ENCODE data around the gene AMN.

Gene AMN

GRCh38 chr14:102914474-102915291, 7.8 kb upstream of the AMN start:
- TF ChIP-seq CTCF (conservative IDR thresholded peaks at IDR 0.05) (no peak), ZFX (IDR thresholded peaks at IDR 0.05) (no peak)
- no peak overlapping the region for H3K27ac ChIP-seq

- TF ChIP-seq CTCF (conservative IDR thresholded peaks at IDR 0.05) (no peak), ZFX (IDR thresholded peaks at IDR 0.05) (no peak)
- H3K27ac ChIP-seq = no peak overlapping the region
These were observed 7.0 kb upstream of the AMN start for GRCh38 chr14:102915292-102916110.

GRCh38 chr14:102916347-102917055, 6.0 kb upstream of the AMN start:
- H3K27ac ChIP-seq = no peak overlapping the region
- TF ChIP-seq CTCF (conservative IDR thresholded peaks at IDR 0.05) (no peak), ZFX (IDR thresholded peaks at IDR 0.05) (no peak)

- no peak overlapping the region for H3K27ac ChIP-seq
- TF ChIP-seq CTCF (conservative IDR thresholded peaks at IDR 0.05) = no peak
These were observed 5.4 kb upstream of the AMN start for GRCh38 chr14:102917056-102917385.

- TF ChIP-seq ZFX (IDR thresholded peaks at IDR 0.05) (no peak), CTCF (conservative IDR thresholded peaks at IDR 0.05) (no peak; the same call in 1 of the 2 replicates)
- no peak overlapping the region for H3K27ac ChIP-seq
These were observed 4.8 kb upstream of the AMN start for GRCh38 chr14:102917469-102918211.

- TF ChIP-seq ZFX (IDR thresholded peaks at IDR 0.05) (no peak), CTCF (conservative IDR thresholded peaks at IDR 0.05) (no peak)
These were observed 4.0 kb upstream of the AMN start for GRCh38 chr14:102918438-102918837.

More at GRCh38 chr14:102918438-102918837, 4.0 kb upstream of the AMN start:
- no peak overlapping the region for H3K27ac ChIP-seq

Measured in C4-2B (cell line).